Neural progenitor cell (in vitro differentiated cells): ENCODE results near the gene OR2V2. TPM values are rescaled to one million over a fixed set of nuclear protein-coding genes. Genes with fewer than 3 reads are reported as not detected.

Source experiments
- DNase-seq: peaks from one replicate; pipeline ENCODE4 v3.0.0-alpha.2; 2016; ENCODE audit warnings: low spot score
- H2AFZ ChIP-seq: fragments of 200-600 bp; sonication (generic); replicated peaks from 2 replicates; pipeline ENCODE4 v1.6.1; 2016; ENCODE audit warnings: antibody characterized with exemption
- H3F3A ChIP-seq: fragments of 200-600 bp; sonication (generic); 2 replicates; pipeline ENCODE4 v1.6.1; 2016; ENCODE audit warnings: antibody characterized with exemption, low read depth
- H3K27ac ChIP-seq: fragments of 200-600 bp; sonication (generic); 2 replicates; pipeline ENCODE4 v1.5.1; 2016; ENCODE audit warnings: mild to moderate bottlenecking
- H3K27me3 ChIP-seq: fragments of 200-600 bp; sonication (generic); 2 replicates; pipeline ENCODE4 v1.6.1; 2016; ENCODE audit warnings: mild to moderate bottlenecking, moderate library complexity
- H3K36me3 ChIP-seq: fragments of 200-600 bp; sonication (generic); 2 replicates; pipeline ENCODE4 v1.5.1; 2016
- H3K4me1 ChIP-seq: fragments of 200-600 bp; sonication (generic); 2 replicates; pipeline ENCODE4 v1.6.1; 2016; ENCODE audit warnings: mixed run types
- H3K4me2 ChIP-seq: fragments of 200-600 bp; sonication (generic); 2 replicates; pipeline ENCODE4 v1.6.1; 2016
- H3K4me3 ChIP-seq: fragments of 200-600 bp; sonication (generic); 2 replicates; pipeline ENCODE4 v1.5.1; 2016
- H3K79me2 ChIP-seq: fragments of 200-600 bp; sonication (generic); 2 replicates; pipeline ENCODE4 v1.6.1; 2016; ENCODE audit warnings: low read depth
- H3K9ac ChIP-seq: fragments of 200-600 bp; sonication (generic); 2 replicates; pipeline ENCODE4 v1.6.1; 2016
- H3K9me3 ChIP-seq: fragments of 200-600 bp; sonication (generic); 2 replicates; pipeline ENCODE4 v1.5.1; 2016; ENCODE audit warnings: low read depth
- H4K20me1 ChIP-seq: fragments of 200-600 bp; sonication (generic); 2 replicates; pipeline ENCODE4 v1.6.1; 2016; ENCODE audit warnings: low read depth
- H3K27ac Mint-ChIP-seq: 3 replicates; pipeline ENCODE4 v1.8.0; 2021; ENCODE audit warnings: mixed read lengths
- H3K27me3 Mint-ChIP-seq: 2 replicates; pipeline ENCODE4 v1.8.0; 2022; ENCODE audit warnings: low read depth, mild to moderate bottlenecking, inconsistent platforms, moderate library complexity, mixed read lengths; ENCODE audit not compliant: insufficient read depth
- H3K36me3 Mint-ChIP-seq: 3 replicates; pipeline ENCODE4 v1.8.0; 2021; ENCODE audit warnings: mixed read lengths
- H3K4me1 Mint-ChIP-seq: 3 replicates; pipeline ENCODE4 v1.8.0; 2021; ENCODE audit warnings: mixed read lengths
- H3K4me3 Mint-ChIP-seq: 3 replicates; pipeline ENCODE4 v1.8.0; 2021; ENCODE audit warnings: mild to moderate bottlenecking, moderate library complexity, mixed read lengths
- H3K9me3 Mint-ChIP-seq: 3 replicates; pipeline ENCODE4 v1.8.0; 2020; ENCODE audit warnings: mixed read lengths
- EZH2 ChIP-seq: fragments of 200-600 bp; sonication (generic); IDR thresholded peaks from 2 replicates; pipeline ENCODE4 v1.6.1; 2017; ENCODE audit warnings: antibody characterized with exemption, mild to moderate bottlenecking, moderate library complexity
- EZH2phosphoT487 ChIP-seq: fragments of 200-600 bp; sonication (generic); IDR thresholded peaks from 2 replicates; pipeline ENCODE4 v1.6.1; 2017; ENCODE audit warnings: antibody characterized with exemption
- total RNA-seq: library from RNA; depleted of rRNA; stranded (reverse); fragments of >200 nt; gene quantifications from 2 replicates; pipeline ENCODE4 v1.2.3, GENCODE V29; 2015; ENCODE audit warnings: low replicate concordance
- TF ChIP-seq, protein P1 (sequence below): fragments of 200-600 bp; sonication (generic); IDR thresholded peaks from 2 replicates; pipeline ENCODE4 v1.5.1; 2017; ENCODE audit warnings: antibody characterized with exemption, mild to moderate bottlenecking

The OR2V2 gene
- total RNA-seq, 1 donor from 2014 or later: not detected

DNA sequence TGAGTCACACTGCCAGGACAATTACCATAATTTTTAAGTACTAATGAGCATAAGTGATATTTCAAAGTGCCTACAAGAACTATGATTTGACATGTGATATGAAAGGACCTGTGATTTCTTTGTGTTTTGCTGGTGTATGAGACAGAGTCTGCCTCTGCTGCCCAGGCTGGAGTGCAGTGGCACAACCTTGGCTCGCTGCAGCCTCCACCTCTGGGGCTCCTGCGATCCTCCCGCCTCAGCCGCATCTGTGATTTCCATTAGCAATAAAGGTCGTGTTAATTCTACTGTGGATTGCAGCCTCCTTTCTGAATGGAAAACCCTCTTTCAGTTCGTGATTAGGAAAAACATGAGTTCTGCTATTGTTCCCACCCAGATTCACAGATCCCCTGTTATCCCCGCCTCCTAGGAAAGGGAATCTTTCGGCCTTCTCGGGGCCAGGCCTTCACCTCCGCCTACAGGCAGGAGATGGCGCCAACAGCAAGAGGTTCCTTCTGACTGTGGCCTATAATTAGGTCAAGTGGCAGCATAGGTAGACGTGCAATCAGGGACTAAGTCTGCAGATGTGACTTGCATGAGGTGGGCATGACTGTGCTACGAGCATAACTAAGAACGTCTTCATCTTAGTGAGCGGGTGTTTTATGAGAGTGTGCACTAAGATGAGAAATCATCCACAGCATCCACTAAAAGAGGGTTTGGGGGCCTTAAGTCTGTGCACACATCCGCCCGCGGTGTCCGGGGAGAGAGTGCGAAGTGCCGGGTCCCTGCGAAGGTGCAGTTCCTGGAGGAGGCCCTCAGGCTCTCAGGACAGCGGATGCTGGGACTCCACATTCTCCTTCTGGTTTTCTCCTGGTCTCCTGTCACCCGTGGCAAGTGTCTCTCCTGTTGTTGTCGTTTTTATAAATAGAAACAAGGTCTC is 34.5 kb downstream of the OR2V2 start:
- no peak overlapping the region for H3K27ac Mint-ChIP-seq
- Histone ChIP-seq H3K4me2 (no peak overlapping the region), H3K4me1 (no peaks in the 10 kb centered on the region), H3K9ac (no peak overlapping the region), H3F3A (peaks cover 21% of the 10 kb centered on the region), H4K20me1 (no peaks in the 10 kb centered on the region), H3K27me3 (peaks cover 9% of the 10 kb centered on the region), H3K4me3 (no peak overlapping the region), H3K9me3 (no peaks in the 10 kb centered on the region), H3K36me3 (no peaks in the 10 kb centered on the region), H3K27ac (no peak overlapping the region), H2AFZ (peak overlapping the region; percentile 58), H3K79me2 (no peaks in the 10 kb centered on the region)
- H3K9me3 Mint-ChIP-seq: peaks cover 2% of the 10 kb centered on the region
- peaks cover 16% of the 10 kb centered on the region for H3K27me3 Mint-ChIP-seq
- H3K4me3 Mint-ChIP-seq: peak overlapping the region; percentile 68
- peaks cover 13% of the 10 kb centered on the region for H3K4me1 Mint-ChIP-seq
- DNase-seq: peak; percentile 87
- no peaks in the 10 kb centered on the region for H3K36me3 Mint-ChIP-seq
- TF ChIP-seq, protein P1, sequence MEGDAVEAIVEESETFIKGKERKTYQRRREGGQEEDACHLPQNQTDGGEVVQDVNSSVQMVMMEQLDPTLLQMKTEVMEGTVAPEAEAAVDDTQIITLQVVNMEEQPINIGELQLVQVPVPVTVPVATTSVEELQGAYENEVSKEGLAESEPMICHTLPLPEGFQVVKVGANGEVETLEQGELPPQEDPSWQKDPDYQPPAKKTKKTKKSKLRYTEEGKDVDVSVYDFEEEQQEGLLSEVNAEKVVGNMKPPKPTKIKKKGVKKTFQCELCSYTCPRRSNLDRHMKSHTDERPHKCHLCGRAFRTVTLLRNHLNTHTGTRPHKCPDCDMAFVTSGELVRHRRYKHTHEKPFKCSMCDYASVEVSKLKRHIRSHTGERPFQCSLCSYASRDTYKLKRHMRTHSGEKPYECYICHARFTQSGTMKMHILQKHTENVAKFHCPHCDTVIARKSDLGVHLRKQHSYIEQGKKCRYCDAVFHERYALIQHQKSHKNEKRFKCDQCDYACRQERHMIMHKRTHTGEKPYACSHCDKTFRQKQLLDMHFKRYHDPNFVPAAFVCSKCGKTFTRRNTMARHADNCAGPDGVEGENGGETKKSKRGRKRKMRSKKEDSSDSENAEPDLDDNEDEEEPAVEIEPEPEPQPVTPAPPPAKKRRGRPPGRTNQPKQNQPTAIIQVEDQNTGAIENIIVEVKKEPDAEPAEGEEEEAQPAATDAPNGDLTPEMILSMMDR: peak; percentile 75
- no peak for TF ChIP-seq EZH2phosphoT487
- TF ChIP-seq EZH2: no peak

DNA sequence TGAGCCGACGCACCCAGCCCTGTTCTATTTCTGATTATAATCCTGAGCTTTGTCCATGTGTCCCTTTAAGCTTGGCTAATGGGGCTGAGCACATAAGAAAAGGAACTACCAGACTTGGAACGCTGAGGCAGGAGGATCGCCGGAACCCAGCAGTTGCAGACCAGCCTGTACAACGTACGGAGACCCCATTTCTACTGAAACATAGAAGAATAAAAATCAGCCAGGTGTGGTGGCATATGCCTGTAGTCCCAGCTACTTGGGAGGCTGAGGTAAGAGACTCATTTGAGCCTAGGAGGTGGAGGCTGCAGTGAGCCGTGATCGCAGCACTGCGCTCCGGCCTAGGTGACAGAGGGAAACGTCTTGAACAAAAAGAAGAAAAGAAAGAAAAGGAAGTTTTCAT is 35.3 kb downstream of the OR2V2 start:
- H3K36me3 Mint-ChIP-seq: no peaks in the 10 kb centered on the region
- Histone ChIP-seq H3K4me2 (no peak overlapping the region), H3K36me3 (no peaks in the 10 kb centered on the region), H3K79me2 (no peaks in the 10 kb centered on the region), H3K4me3 (no peak overlapping the region), H3K9me3 (no peaks in the 10 kb centered on the region), H4K20me1 (no peaks in the 10 kb centered on the region), H2AFZ (no peak overlapping the region), H3K27ac (no peak overlapping the region), H3K27me3 (peaks cover 2% of the 10 kb centered on the region), H3K4me1 (no peaks in the 10 kb centered on the region), H3F3A (peaks cover 21% of the 10 kb centered on the region), H3K9ac (no peak overlapping the region)
- H3K27ac Mint-ChIP-seq: no peak overlapping the region
- DNase-seq: no peak
- peaks cover 15% of the 10 kb centered on the region for H3K4me1 Mint-ChIP-seq
- peak overlapping the region; percentile 68 for H3K4me3 Mint-ChIP-seq
- H3K9me3 Mint-ChIP-seq: peaks cover 5% of the 10 kb centered on the region
- TF ChIP-seq EZH2 (no peak), EZH2phosphoT487 (no peak)
- TF ChIP-seq, protein P1: no peak
- H3K27me3 Mint-ChIP-seq: peaks cover 17% of the 10 kb centered on the region

DNA sequence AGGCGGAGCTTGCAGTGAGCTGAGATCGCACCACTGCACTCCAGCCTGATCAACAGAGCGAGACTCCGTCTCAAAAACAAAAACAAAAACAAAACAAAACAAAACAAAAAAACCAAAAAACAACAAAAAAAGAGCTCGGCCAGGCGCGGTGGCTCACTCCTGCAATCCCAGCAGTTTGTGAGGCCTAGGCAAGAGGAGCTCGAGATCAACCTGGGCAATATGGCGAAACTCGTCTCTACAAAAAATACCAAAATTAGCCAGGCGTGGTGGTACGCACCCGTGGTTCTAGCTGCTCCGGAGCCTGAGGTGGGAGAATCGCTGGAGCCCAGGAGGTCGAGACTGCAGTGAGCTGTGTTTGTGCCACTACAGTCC is 37.4 kb downstream of the OR2V2 start:
- Histone ChIP-seq H3F3A (peaks cover 37% of the 10 kb centered on the region), H3K4me1 (peaks cover under 1% of the 10 kb centered on the region), H3K9me3 (no peaks in the 10 kb centered on the region), H3K36me3 (no peaks in the 10 kb centered on the region), H3K4me2 (no peak overlapping the region), H3K4me3 (peak overlapping the region; percentile 47), H3K27me3 (peaks cover 10% of the 10 kb centered on the region), H4K20me1 (peaks cover 10% of the 10 kb centered on the region), H2AFZ (peak overlapping the region; percentile 84), H3K79me2 (no peaks in the 10 kb centered on the region), H3K27ac (no peak overlapping the region), H3K9ac (no peak overlapping the region)
- DNase-seq: no peak
- Mint-ChIP-seq H3K27me3 (peaks cover 32% of the 10 kb centered on the region), H3K36me3 (peaks cover 8% of the 10 kb centered on the region), H3K27ac (no peak overlapping the region), H3K9me3 (peaks cover 18% of the 10 kb centered on the region), H3K4me1 (peaks cover 28% of the 10 kb centered on the region), H3K4me3 (no peak overlapping the region)
- TF ChIP-seq, protein P1: no peak
- TF ChIP-seq EZH2 (no peak), EZH2phosphoT487 (no peak)
